Stimulated activated CD4-positive, alpha-beta T cell treated with anti-CD3 and anti-CD28 coated beads, TNF-alpha, amount 100 ng/mL, for 48 hours (primary cell): Measurements from ENCODE around the gene PROKR2.

ENCODE experiments used
- DNase-seq, 3 donors: peaks; one replicate each; pipeline ENCODE4 v3.0.0-alpha.2; 2020; ENCODE audit warnings: low read depth in 3 of 3

Gene PROKR2

GRCh38 chr20:5316188-5317158 lies at the start of gene PROKR2:
TSS of gene PROKR2 (minus strand) at chr20:5316954. CDS start at chr20:5314369, 2,585 bp downstream.
- no peak for DNase-seq

- DNase-seq: no peak
These were observed 48.3 kb upstream of the PROKR2 start for GRCh38 chr20:5364997-5365597.

- no peak for DNase-seq
These were observed 47.5 kb upstream of the PROKR2 start for GRCh38 chr20:5364136-5364821.

GRCh38 chr20:5362771-5363170 lies 46.0 kb upstream of the PROKR2 start:
- DNase-seq: no peak

- no peak for DNase-seq
These were observed 44.4 kb upstream of the PROKR2 start for GRCh38 chr20:5361176-5361575.

- DNase-seq: no peak
These were observed 41.2 kb upstream of the PROKR2 start for GRCh38 chr20:5357946-5358345.

GRCh38 chr20:5356941-5357340 lies 40.2 kb upstream of the PROKR2 start:
- no peak for DNase-seq

GRCh38 chr20:5354901-5355300 lies 38.1 kb upstream of the PROKR2 start:
- DNase-seq: no peak

- no peak for DNase-seq
These were observed 37.1 kb upstream of the PROKR2 start for GRCh38 chr20:5353624-5354496.

GRCh38 chr20:5349448-5349847 lies 32.7 kb upstream of the PROKR2 start:
- DNase-seq: no peak

GRCh38 chr20:5342021-5342420 lies 25.3 kb upstream of the PROKR2 start:
- no peak for DNase-seq

GRCh38 chr20:5331340-5331739 lies 14.6 kb upstream of the PROKR2 start:
- no peak for DNase-seq

- no peak for DNase-seq
These were observed 11.5 kb upstream of the PROKR2 start for GRCh38 chr20:5328268-5328667.

GRCh38 chr20:5327356-5327755 lies 10.6 kb upstream of the PROKR2 start:
- DNase-seq: no peak

- no peak for DNase-seq
These were observed 957 bp downstream of the PROKR2 start for GRCh38 chr20:5315807-5316187.

- DNase-seq: no peak
These were observed 2.8 kb downstream of the PROKR2 start for GRCh38 chr20:5313916-5314315.

- no peak for DNase-seq
These were observed 4.2 kb downstream of the PROKR2 start for GRCh38 chr20:5312518-5312917.

- DNase-seq: no peak
These were observed 6.8 kb downstream of the PROKR2 start for GRCh38 chr20:5309971-5310370.

GRCh38 chr20:5298811-5299210 lies 17.9 kb downstream of the PROKR2 start:
- no peak for DNase-seq

GRCh38 chr20:5297280-5298004 lies 19.3 kb downstream of the PROKR2 start:
- no peak for DNase-seq

- DNase-seq: no peak
These were observed 26.2 kb downstream of the PROKR2 start for GRCh38 chr20:5290596-5290995.
